Measurements from ENCODE around the gene CDH23.

GRCh38 chr10:71850743-71851464, 454.2 kb downstream of the CDH23 start, which contains the start of gene PSAP:
- TF ChIP-seq, protein P1, sequence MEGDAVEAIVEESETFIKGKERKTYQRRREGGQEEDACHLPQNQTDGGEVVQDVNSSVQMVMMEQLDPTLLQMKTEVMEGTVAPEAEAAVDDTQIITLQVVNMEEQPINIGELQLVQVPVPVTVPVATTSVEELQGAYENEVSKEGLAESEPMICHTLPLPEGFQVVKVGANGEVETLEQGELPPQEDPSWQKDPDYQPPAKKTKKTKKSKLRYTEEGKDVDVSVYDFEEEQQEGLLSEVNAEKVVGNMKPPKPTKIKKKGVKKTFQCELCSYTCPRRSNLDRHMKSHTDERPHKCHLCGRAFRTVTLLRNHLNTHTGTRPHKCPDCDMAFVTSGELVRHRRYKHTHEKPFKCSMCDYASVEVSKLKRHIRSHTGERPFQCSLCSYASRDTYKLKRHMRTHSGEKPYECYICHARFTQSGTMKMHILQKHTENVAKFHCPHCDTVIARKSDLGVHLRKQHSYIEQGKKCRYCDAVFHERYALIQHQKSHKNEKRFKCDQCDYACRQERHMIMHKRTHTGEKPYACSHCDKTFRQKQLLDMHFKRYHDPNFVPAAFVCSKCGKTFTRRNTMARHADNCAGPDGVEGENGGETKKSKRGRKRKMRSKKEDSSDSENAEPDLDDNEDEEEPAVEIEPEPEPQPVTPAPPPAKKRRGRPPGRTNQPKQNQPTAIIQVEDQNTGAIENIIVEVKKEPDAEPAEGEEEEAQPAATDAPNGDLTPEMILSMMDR (IDR thresholded peaks at IDR 0.05; ENCODE audit: low read depth, low read length, poor library complexity, severe bottlenecking) = peak; percentile 19
- no peak for TF ChIP-seq EZH2phosphoT487 (IDR thresholded peaks at IDR 0.05; ENCODE audit: borderline replicate concordance, low read length)
